GM21786 (cell line): ENCODE measurements around the gene PITX2.
"Not testable (repeated sequence)": the region's sequence is repeated elsewhere in the genome, so short reads cannot be mapped to it uniquely, and the experiment has no call there.

Experiments
- ATAC-seq: cut with Tn5 transposase; IDR thresholded peaks from one replicate; pipeline ENCODE4 v1.9.1; 2021; ENCODE audit not compliant: unreplicated experiment

Gene PITX2

GRCh38 chr4:110613745-110614144, 9.1 kb downstream of the PITX2 start:
- no peak for ATAC-seq

GRCh38 chr4:110612631-110613269, 10.1 kb downstream of the PITX2 start:
- no peak for ATAC-seq

GRCh38 chr4:110611968-110612447, 10.9 kb downstream of the PITX2 start:
- no peak for ATAC-seq

GRCh38 chr4:110610940-110611831, 11.7 kb downstream of the PITX2 start:
- ATAC-seq, result peak; percentile 84

- ATAC-seq, result no peak
These were observed 12.3 kb downstream of the PITX2 start for GRCh38 chr4:110610620-110610939.

- no peak for ATAC-seq
These were observed 13.7 kb downstream of the PITX2 start for GRCh38 chr4:110609044-110609750.

- ATAC-seq, result no peak
These were observed 17.8 kb downstream of the PITX2 start for GRCh38 chr4:110605077-110605476.

- no peak for ATAC-seq
These were observed 20.8 kb downstream of the PITX2 start for GRCh38 chr4:110602061-110602460.

GRCh38 chr4:110597582-110597981, 25.3 kb downstream of the PITX2 start:
- ATAC-seq, result no peak

GRCh38 chr4:110596431-110596830, 26.4 kb downstream of the PITX2 start:
- ATAC-seq, result no peak

GRCh38 chr4:110595583-110595982, 27.3 kb downstream of the PITX2 start:
- no peak for ATAC-seq

GRCh38 chr4:110589297-110589696, 33.6 kb downstream of the PITX2 start:
- ATAC-seq, result no peak

- no peak for ATAC-seq
These were observed 35.1 kb downstream of the PITX2 start for GRCh38 chr4:110587666-110588285.

GRCh38 chr4:110586131-110586850, 36.6 kb downstream of the PITX2 start:
- no peak for ATAC-seq

- not testable (repeated sequence) for ATAC-seq
These were observed 46.2 kb downstream of the PITX2 start for GRCh38 chr4:110576696-110577095.
